Karpas-422 (cell line): Measurements from ENCODE around the gene UBA3. TPM values are rescaled to one million over a fixed set of nuclear protein-coding genes. Genes with fewer than 3 reads are reported as not detected.

Source experiments
- small RNA-seq: library from RNA; depleted of rRNA; stranded (forward); fragments of <200 nt; gene quantifications from one replicate; pipeline ENCODE3, GENCODE V24; 2014
- total RNA-seq: library from RNA; depleted of rRNA; stranded (reverse); fragments of >200 nt; shearing (Covaris generic); gene quantifications from 2 replicates; pipeline ENCODE4 v1.2.3, GENCODE V29; 2014; ENCODE audit warnings: low replicate concordance; rRNA removed

UBA3 gene
- total RNA-seq, 1 experiment from 2014 or later = 83.2 TPM

Small RNA genes within 50 kb of the gene (small RNA-seq; reads per million reads assigned to genes)
- gene MIR3136 = 0.40 reads per million, percentile 3 among the genes with 10 or more reads in this experiment

Other genes starting within 250 kb of the UBA3 start
- not detected in 2 replicates for gene TAFA4, start 147.8 kb downstream of the UBA3 start, total RNA-seq
- 18.5 and 49.9 TPM in 2 replicates for gene EOGT, start 66.7 kb downstream of the UBA3 start, total RNA-seq
- gene TMF1, start 28.0 kb downstream of the UBA3 start, total RNA-seq = 22.1 and 25.2 TPM in 2 replicates
- 16.6 and 40.7 TPM in 2 replicates for gene ARL6IP5, start 4.6 kb upstream of the UBA3 start, total RNA-seq
- not detected in 2 replicates for gene LMOD3, start 42.2 kb upstream of the UBA3 start, total RNA-seq